ACC112 (cell line): ENCODE results near the gene NOC3L.
"Not testable (repeated sequence)": the region's sequence is repeated elsewhere in the genome, so short reads cannot be mapped to it uniquely, and the experiment has no call there.

ENCODE experiments used
- H2AFZ ChIP-seq: fragments of 200-600 bp; sonication (generic); one replicate; pipeline ENCODE4 v1.6.0; 2017; ENCODE audit warnings: antibody characterized with exemption, low read length; ENCODE audit not compliant: unreplicated experiment
- H3K27ac ChIP-seq: fragments of 200-600 bp; sonication (generic); 2 replicates; pipeline ENCODE4 v1.5.1; 2014; ENCODE audit warnings: low read depth, mild to moderate bottlenecking, antibody characterized with exemption, low read length, moderate library complexity
- H3K27me3 ChIP-seq: fragments of 200-600 bp; sonication (generic); 2 replicates; pipeline ENCODE4 v1.6.1; 2014; ENCODE audit warnings: mild to moderate bottlenecking, antibody characterized with exemption, low read length, moderate library complexity, mixed read lengths; ENCODE audit not compliant: insufficient read depth
- H3K36me3 ChIP-seq: fragments of 200-600 bp; sonication (generic); 2 replicates; pipeline ENCODE4 v1.6.1; 2016; ENCODE audit warnings: mild to moderate bottlenecking, antibody characterized with exemption, low read length, moderate library complexity, mixed read lengths; ENCODE audit not compliant: insufficient read depth
- H3K4me1 ChIP-seq: fragments of 200-600 bp; sonication (generic); one replicate; pipeline ENCODE4 v1.6.1; 2016; ENCODE audit warnings: low read length, mixed read lengths; ENCODE audit not compliant: insufficient read depth, unreplicated experiment, control insufficient read depth
- H3K4me3 ChIP-seq: fragments of 200-600 bp; sonication (generic); 2 replicates; pipeline ENCODE4 v1.5.1; 2014; ENCODE audit warnings: mild to moderate bottlenecking, low read depth, low read length
- H3K79me2 ChIP-seq: fragments of 200-600 bp; sonication (generic); one replicate; pipeline ENCODE4 v1.6.0; 2016; ENCODE audit warnings: low read length; ENCODE audit not compliant: control insufficient read depth, unreplicated experiment, insufficient read depth

Gene NOC3L

DNA sequence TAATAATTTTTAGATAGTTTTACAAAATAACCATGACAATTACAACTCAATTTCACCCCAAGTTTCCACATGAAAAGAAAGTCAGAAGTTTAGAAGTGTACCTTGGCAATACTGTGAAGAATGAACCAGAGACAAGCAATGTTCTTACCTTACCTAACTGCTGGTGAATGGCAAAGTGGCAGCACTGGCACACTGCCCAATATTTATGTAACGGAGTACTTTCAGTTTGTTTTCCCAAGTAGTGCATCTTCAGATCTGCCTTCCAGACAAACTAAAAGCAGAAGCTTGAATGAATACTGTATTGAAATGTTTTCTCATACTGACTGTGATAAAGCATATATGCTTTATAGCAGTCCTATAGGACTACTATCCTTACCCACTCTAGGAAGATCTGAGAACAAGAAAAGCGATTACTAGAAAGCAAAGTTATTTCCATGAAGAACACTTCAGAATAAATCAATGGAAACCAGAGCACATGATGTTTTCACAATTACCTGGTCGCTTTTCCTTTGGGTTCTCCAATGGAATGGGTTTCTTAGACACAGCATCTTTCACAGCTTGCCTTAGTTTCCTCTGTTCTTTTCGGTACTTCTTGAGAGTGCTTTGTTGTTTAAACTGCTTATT is 1.5 kb downstream of the NOC3L start:
- Histone ChIP-seq H3K27me3 (no peaks in the 10 kb centered on the region), H3K4me1 (peaks cover 14% of the 10 kb centered on the region), H3K27ac (no peak overlapping the region), H3K79me2 (peaks cover 39% of the 10 kb centered on the region), H3K36me3 (peaks cover 17% of the 10 kb centered on the region; the same call in 1 of the 2 replicates), H3K4me3 (peak overlapping the region; percentile 78), H2AFZ (no peak overlapping the region)

DNA sequence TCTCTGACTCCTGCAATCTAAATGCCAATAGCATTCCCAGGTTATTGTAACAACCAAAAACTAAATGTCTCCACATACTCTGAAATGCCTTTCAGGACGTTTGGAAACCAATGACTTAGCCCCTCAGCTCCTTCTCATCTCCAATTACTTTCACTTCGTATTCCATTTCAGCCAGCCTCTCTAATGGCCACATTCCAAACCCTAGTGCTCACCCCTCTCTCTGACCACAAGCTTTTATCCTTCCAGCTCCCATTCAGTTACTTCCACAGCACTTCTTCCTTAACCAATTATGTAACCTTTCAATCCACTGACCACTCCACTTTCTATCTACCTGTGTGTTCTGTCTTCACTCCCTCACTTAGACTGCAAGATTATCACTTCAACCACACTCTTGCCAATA is 4.3 kb downstream of the NOC3L start:
- H3K4me3 ChIP-seq: peak overlapping the region; percentile 62
- peaks cover 39% of the 10 kb centered on the region for H3K79me2 ChIP-seq
- H3K4me1 ChIP-seq: peaks cover 14% of the 10 kb centered on the region
- H3K27ac ChIP-seq: peak overlapping the region; percentile 45
- H3K36me3 ChIP-seq: peaks cover 34% of the 10 kb centered on the region
- no peaks in the 10 kb centered on the region for H3K27me3 ChIP-seq
- no peak overlapping the region for H2AFZ ChIP-seq

DNA sequence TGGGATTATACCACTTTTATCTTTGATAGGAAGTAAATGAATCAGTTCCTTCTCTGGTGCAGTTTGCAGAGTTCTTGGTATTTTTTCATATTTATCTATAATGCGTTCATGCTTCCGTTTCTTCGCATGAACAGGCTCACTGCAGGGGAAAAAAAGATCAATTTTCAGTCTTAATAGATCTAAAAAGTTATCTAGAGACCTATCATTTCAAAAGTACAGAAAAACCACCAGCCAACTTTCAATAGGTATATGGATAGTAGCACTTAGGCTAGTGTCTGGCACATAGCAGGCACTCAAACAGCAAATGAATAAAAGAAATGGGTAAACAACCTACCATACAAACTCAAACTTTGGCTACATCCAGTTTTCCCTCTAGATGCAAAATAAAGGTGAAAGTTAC is 5.5 kb downstream of the NOC3L start:
- Histone ChIP-seq H3K4me3 (no peak overlapping the region), H3K27me3 (no peaks in the 10 kb centered on the region), H3K4me1 (peaks cover 14% of the 10 kb centered on the region), H3K79me2 (peaks cover 37% of the 10 kb centered on the region), H3K36me3 (peaks cover 34% of the 10 kb centered on the region), H2AFZ (no peak overlapping the region), H3K27ac (no peak overlapping the region)

DNA sequence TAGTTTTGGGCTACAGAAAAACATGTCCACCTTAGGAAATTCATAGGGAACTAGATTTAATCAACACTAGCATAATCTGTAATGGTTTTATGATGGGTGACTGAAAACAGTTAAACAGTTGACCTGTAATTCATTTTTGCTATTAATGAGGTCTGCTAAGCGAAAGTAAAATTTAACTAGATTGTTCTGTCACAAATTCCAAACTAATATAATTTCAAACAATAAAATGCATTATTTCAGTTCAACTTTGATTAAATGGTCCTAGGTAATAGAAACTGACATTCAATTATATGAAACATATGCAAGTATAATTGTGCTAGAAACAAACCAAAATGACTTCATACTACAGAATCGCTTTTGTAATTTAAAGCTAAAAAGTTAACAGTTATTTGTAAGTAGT is 6.9 kb downstream of the NOC3L start:
- H3K79me2 ChIP-seq: peaks cover 25% of the 10 kb centered on the region
- H3K27ac ChIP-seq: no peak overlapping the region
- H3K4me3 ChIP-seq: no peak overlapping the region
- no peak overlapping the region for H2AFZ ChIP-seq
- H3K4me1 ChIP-seq: peaks cover 14% of the 10 kb centered on the region
- H3K27me3 ChIP-seq: no peaks in the 10 kb centered on the region
- peaks cover 38% of the 10 kb centered on the region for H3K36me3 ChIP-seq

DNA sequence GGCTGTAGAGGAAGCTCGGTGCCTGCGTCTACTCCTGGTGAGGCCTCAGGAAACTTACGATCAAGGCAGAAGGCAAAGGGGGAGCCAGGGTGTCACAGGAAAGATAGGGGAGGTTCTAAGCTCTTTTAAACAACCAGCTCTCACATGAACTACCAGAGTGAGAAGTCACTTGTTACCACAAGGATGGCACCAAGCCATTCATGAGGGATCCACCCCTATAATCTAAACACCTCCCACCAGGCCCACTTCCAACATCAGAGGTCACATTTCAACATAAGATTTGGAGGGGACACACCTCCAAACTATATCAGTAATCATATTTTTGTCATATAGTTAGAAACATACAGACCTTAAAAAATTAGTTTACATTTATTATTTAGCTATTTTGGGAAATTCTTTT is 9.4 kb downstream of the NOC3L start:
- peaks cover 16% of the 10 kb centered on the region for H3K79me2 ChIP-seq
- H3K36me3 ChIP-seq: peaks cover 46% of the 10 kb centered on the region
- no peak overlapping the region for H3K27ac ChIP-seq
- H3K4me3 ChIP-seq: no peak overlapping the region
- no peak overlapping the region for H2AFZ ChIP-seq
- H3K27me3 ChIP-seq: no peaks in the 10 kb centered on the region
- peaks cover 22% of the 10 kb centered on the region for H3K4me1 ChIP-seq

DNA sequence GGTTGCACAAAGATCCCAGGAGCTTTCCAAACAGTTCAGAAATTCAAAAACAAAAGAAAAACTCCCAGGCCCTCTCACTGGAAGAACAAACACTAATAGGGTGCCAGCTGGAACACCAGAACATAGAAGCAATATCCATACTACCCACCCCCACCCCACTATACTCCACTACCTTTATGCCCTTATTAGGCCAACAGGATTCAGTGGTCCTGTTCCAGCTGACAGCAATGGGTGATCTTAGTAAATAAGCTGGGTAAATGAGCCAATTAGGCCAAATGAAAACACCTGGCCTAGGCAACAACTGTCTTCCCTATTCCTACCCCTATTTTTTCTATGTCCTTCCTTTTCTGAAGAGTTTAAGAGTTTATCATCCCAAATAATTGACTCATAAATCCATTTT is 11.7 kb downstream of the NOC3L start:
- Histone ChIP-seq H2AFZ (no peak overlapping the region), H3K27ac (no peak overlapping the region), H3K79me2 (peaks cover 11% of the 10 kb centered on the region), H3K4me3 (no peak overlapping the region), H3K36me3 (peaks cover 38% of the 10 kb centered on the region), H3K4me1 (peaks cover 12% of the 10 kb centered on the region), H3K27me3 (no peaks in the 10 kb centered on the region)

DNA sequence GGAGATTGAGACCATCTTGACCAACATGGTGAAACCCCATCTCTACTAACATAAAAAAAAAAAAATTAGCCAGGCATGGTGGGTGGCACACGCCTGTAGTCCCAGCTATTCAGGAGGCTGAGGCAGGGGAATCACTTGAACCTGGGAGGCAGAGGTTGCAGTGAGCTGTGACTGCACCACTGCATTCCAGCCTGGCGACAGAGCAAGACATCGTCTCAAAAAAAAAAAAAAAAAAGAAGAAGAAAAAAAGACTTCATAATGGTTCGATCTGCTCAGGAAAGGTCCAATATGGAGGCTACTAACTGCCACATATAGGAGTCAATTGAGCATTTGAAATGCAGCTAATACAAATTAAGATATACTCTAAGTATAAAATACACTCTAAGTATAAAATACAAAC is 12.2 kb downstream of the NOC3L start:
- H3K27ac ChIP-seq, H3K4me3 ChIP-seq, H2AFZ ChIP-seq, H3K27me3 ChIP-seq: not testable (repeated sequence)
- Histone ChIP-seq H3K36me3 (peaks cover 37% of the 10 kb centered on the region), H3K4me1 (peaks cover 12% of the 10 kb centered on the region), H3K79me2 (peaks cover 11% of the 10 kb centered on the region)

DNA sequence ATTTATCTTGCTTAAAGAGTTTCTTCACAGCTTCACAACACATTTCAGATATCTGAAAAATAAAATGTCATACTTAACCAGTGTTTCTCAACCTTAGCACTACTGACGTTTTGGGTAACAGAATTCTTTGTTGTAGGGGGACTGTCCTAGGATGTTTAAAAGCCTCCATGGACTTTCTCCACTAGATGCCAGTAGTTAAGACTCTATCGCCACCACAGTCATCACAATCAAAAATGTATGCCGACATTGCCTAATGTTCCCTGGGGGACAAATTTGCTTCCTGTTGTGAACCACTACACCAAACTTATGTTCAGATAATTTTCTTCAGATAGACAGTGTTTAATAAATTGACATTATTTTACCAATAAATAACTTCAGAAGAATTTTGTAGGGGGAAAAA is 13.4 kb downstream of the NOC3L start:
- H2AFZ ChIP-seq: no peak overlapping the region
- peaks cover 11% of the 10 kb centered on the region for H3K79me2 ChIP-seq
- peaks cover 12% of the 10 kb centered on the region for H3K4me1 ChIP-seq
- H3K36me3 ChIP-seq: peaks cover 38% of the 10 kb centered on the region
- H3K4me3 ChIP-seq: no peak overlapping the region
- 0 out of 2 replicates have a peak overlapping the region, but pooled peaks have one; percentile 24 for H3K27ac ChIP-seq
- H3K27me3 ChIP-seq: no peaks in the 10 kb centered on the region

DNA sequence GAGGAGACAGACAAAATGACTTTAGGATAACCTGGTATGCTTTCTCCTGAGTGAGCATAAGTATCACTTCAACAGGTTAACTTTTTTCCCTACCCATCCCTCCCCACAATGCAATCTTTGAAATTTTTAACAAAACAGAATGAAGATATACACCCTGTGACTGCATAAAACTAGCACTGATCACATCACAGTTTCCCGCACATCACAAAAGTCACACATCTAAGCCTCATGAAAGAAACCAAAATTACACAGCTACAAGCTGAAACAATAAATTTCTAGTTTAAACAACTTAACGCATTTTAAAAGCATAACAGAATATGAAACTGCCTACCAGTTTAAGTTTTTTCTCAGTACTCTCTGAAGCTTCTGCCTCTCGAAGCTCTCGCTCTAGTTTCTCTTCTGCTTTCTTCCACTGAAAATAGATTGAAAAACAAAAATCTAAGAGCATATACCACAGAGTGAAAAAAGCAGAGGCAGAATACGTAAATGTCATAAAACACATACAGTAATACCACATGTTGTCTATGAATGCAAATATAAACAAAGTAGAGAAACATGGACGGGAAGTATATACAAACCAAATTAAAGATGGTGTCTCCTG is 18.1 kb downstream of the NOC3L start:
- peaks cover 11% of the 10 kb centered on the region for H3K79me2 ChIP-seq
- no peak overlapping the region for H3K27ac ChIP-seq
- no peaks in the 10 kb centered on the region for H3K27me3 ChIP-seq
- H3K36me3 ChIP-seq: peaks cover 42% of the 10 kb centered on the region
- no peak overlapping the region for H2AFZ ChIP-seq
- peaks cover 5% of the 10 kb centered on the region for H3K4me1 ChIP-seq
- no peak overlapping the region for H3K4me3 ChIP-seq

DNA sequence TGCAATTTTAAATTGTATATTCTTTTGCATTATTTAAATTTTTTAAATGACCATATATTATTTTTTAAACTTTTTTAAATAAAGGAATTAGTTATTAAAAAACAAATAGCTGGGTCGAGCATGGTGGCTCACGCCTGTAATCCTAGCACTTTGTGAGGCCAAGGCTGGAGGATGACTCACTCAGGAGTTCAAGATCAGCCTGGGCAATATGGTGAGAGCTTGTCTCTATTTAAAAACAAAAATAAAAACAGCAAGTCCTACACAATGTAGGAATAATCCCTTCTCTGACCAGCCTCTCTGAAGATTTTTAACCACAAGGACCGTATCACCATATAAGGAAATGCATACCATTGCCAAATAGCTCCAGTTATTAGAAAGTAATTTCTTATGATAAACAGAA is 19.6 kb downstream of the NOC3L start:
- Histone ChIP-seq H3K4me3 (no peak overlapping the region), H2AFZ (no peak overlapping the region), H3K79me2 (peaks cover 4% of the 10 kb centered on the region), H3K27me3 (no peaks in the 10 kb centered on the region), H3K27ac (no peak overlapping the region), H3K36me3 (peaks cover 48% of the 10 kb centered on the region), H3K4me1 (no peaks in the 10 kb centered on the region)

DNA sequence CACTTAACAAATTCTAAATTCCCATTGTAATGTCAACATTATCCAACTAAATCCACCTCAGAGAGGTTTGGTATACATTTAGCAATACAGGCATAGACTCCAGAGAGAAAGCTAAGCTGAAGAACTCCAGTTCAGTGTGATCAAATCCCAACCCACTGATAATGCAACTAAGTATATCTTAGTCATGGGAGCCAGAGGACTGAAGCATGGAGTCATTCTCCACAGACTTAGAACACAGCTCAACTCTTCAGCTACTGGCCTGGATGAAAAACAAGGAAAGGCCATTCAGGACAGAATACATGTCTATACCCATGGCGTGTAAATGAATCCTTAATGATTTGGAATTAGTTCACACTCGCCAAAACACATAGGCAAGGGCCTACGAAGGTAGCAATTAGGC is 27.9 kb downstream of the NOC3L start:
- Histone ChIP-seq H3K36me3 (peaks cover 61% of the 10 kb centered on the region), H2AFZ (no peak overlapping the region), H3K27ac (no peak overlapping the region), H3K4me1 (no peaks in the 10 kb centered on the region), H3K4me3 (no peak overlapping the region), H3K79me2 (no peaks in the 10 kb centered on the region), H3K27me3 (no peaks in the 10 kb centered on the region)
